DMS53 (cell line): ENCODE results near the gene MAP3K7CL.
"Not testable (repeated sequence)": the region's sequence is repeated elsewhere in the genome, so short reads cannot be mapped to it uniquely, and the experiment has no call there.

Source experiments
- DNase-seq: peaks from one replicate; lab custom pipeline; 2025; lab: John Stamatoyannopoulos, UW

The MAP3K7CL gene

GRCh38 chr21:29133796-29134195 is 3.4 kb downstream of the MAP3K7CL start:
- DNase-seq = no peak

GRCh38 chr21:29135481-29135880 is 5.0 kb downstream of the MAP3K7CL start:
- DNase-seq = no peak

GRCh38 chr21:29136033-29136432 is 5.6 kb downstream of the MAP3K7CL start:
- no peak for DNase-seq

- DNase-seq = no peak
These were observed 14.4 kb downstream of the MAP3K7CL start for GRCh38 chr21:29144736-29145353.

- peak; percentile 20 for DNase-seq
These were observed 14.9 kb downstream of the MAP3K7CL start for GRCh38 chr21:29145354-29145782.

- DNase-seq = no peak
These were observed 15.5 kb downstream of the MAP3K7CL start for GRCh38 chr21:29145852-29146453.

GRCh38 chr21:29146726-29147125 is 16.3 kb downstream of the MAP3K7CL start:
- no peak for DNase-seq

- no peak for DNase-seq
These were observed 18.1 kb downstream of the MAP3K7CL start for GRCh38 chr21:29148530-29148929.

- DNase-seq = no peak
These were observed 19.5 kb downstream of the MAP3K7CL start for GRCh38 chr21:29149808-29150425.

GRCh38 chr21:29151931-29152330 is 21.5 kb downstream of the MAP3K7CL start:
- no peak for DNase-seq

GRCh38 chr21:29152916-29153315 is 22.5 kb downstream of the MAP3K7CL start:
- no peak for DNase-seq

- no peak for DNase-seq
These were observed 23.8 kb downstream of the MAP3K7CL start for GRCh38 chr21:29154270-29154669.

- no peak for DNase-seq
These were observed 24.9 kb downstream of the MAP3K7CL start for GRCh38 chr21:29155118-29155932.

GRCh38 chr21:29155933-29156260 is 25.5 kb downstream of the MAP3K7CL start:
- no peak for DNase-seq

GRCh38 chr21:29157080-29157479 is 26.6 kb downstream of the MAP3K7CL start:
- no peak for DNase-seq

GRCh38 chr21:29159842-29160241 is 29.4 kb downstream of the MAP3K7CL start:
- no peak for DNase-seq

- DNase-seq = not testable (repeated sequence)
These were observed 32.4 kb downstream of the MAP3K7CL start for GRCh38 chr21:29162825-29163224.

- DNase-seq = no peak
These were observed 33.1 kb downstream of the MAP3K7CL start for GRCh38 chr21:29163341-29164115.

GRCh38 chr21:29164323-29164942 is 34.0 kb downstream of the MAP3K7CL start:
- DNase-seq = peak; percentile 77

- DNase-seq = no peak
These were observed 35.9 kb downstream of the MAP3K7CL start for GRCh38 chr21:29166323-29166722.

GRCh38 chr21:29166853-29167252 is 36.4 kb downstream of the MAP3K7CL start:
- DNase-seq = no peak
